ENCODE results near the gene ALAS2. TPM values are rescaled to one million over a fixed set of nuclear protein-coding genes. Genes with fewer than 3 reads are reported as not detected.

The ALAS2 gene
- total RNA-seq, 1 donor from 2014 or later: not detected

- Histone ChIP-seq H3K4me1 (ENCODE audit: insufficient read depth, low read length) (no peaks in the 10 kb centered on the region), H3K9ac (ENCODE audit: low read length) (no peak overlapping the region), H3K4me3 (ENCODE audit: insufficient read depth, low read depth, low read length) (no peak overlapping the region), H3K27me3 (ENCODE audit: insufficient read depth, low read length) (no peaks in the 10 kb centered on the region), H3K36me3 (ENCODE audit: insufficient read depth, low read length) (no peaks in the 10 kb centered on the region), H3K4me2 (ENCODE audit: low read length) (no peak overlapping the region), H3K27ac (ENCODE audit: low read depth, low read length) (no peak overlapping the region), H3K79me2 (ENCODE audit: insufficient read depth, low read length) (no peaks in the 10 kb centered on the region), H2AFZ (ENCODE audit: low read depth, low read length) (no peak overlapping the region), H3K9me3 (ENCODE audit: insufficient read depth, low read depth, low read length) (no peaks in the 10 kb centered on the region), H4K20me1 (ENCODE audit: insufficient read depth, low read length) (no peaks in the 10 kb centered on the region)
- peaks cover 4% of the 10 kb centered on the region for H3K4me1 Mint-ChIP-seq (ENCODE audit: low read depth, unreplicated experiment)
- no peak overlapping the region for H3K27ac Mint-ChIP-seq (ENCODE audit: unreplicated experiment)
- no peaks in the 10 kb centered on the region for H3K36me3 Mint-ChIP-seq (ENCODE audit: low read depth, unreplicated experiment)
- no peak for TF ChIP-seq EZH2 (IDR thresholded peaks at IDR 0.05; ENCODE audit: insufficient read depth, low read length)
- no peak for TF ChIP-seq CTCF (IDR thresholded peaks at IDR 0.05; ENCODE audit: insufficient read depth, low read depth, low read length)
- FAIRE-seq (peak; percentile 84), DNase-seq (ENCODE audit: low read depth) (no peak)
- no peak overlapping the region for H3K4me3 Mint-ChIP-seq (ENCODE audit: unreplicated experiment)
- H3K9me3 Mint-ChIP-seq (ENCODE audit: unreplicated experiment): no peaks in the 10 kb centered on the region
- H3K27me3 Mint-ChIP-seq (ENCODE audit: low read depth, unreplicated experiment): no peaks in the 10 kb centered on the region
These were observed 51.3 kb downstream of the ALAS2 start for GRCh38 chrX:54979432-54979831.

- Mint-ChIP-seq H3K27ac (ENCODE audit: unreplicated experiment) (no peak overlapping the region), H3K9me3 (ENCODE audit: unreplicated experiment) (no peaks in the 10 kb centered on the region), H3K4me1 (ENCODE audit: low read depth, unreplicated experiment) (peaks cover 4% of the 10 kb centered on the region), H3K4me3 (ENCODE audit: unreplicated experiment) (no peak overlapping the region), H3K27me3 (ENCODE audit: low read depth, unreplicated experiment) (no peaks in the 10 kb centered on the region), H3K36me3 (ENCODE audit: low read depth, unreplicated experiment) (no peaks in the 10 kb centered on the region)
- Histone ChIP-seq H3K9ac (ENCODE audit: low read length) (no peak overlapping the region), H3K27ac (ENCODE audit: low read depth, low read length) (no peak overlapping the region), H3K4me1 (ENCODE audit: insufficient read depth, low read length) (no peaks in the 10 kb centered on the region), H3K27me3 (ENCODE audit: insufficient read depth, low read length) (no peaks in the 10 kb centered on the region), H3K79me2 (ENCODE audit: insufficient read depth, low read length) (no peaks in the 10 kb centered on the region), H3K9me3 (ENCODE audit: insufficient read depth, low read depth, low read length) (no peaks in the 10 kb centered on the region), H3K36me3 (ENCODE audit: insufficient read depth, low read length) (no peaks in the 10 kb centered on the region), H4K20me1 (ENCODE audit: insufficient read depth, low read length) (no peaks in the 10 kb centered on the region), H2AFZ (ENCODE audit: low read depth, low read length) (no peak overlapping the region), H3K4me3 (ENCODE audit: insufficient read depth, low read depth, low read length) (no peak overlapping the region), H3K4me2 (ENCODE audit: low read length) (no peak overlapping the region)
- peak; percentile 17 for FAIRE-seq
- TF ChIP-seq CTCF (IDR thresholded peaks at IDR 0.05; ENCODE audit: insufficient read depth, low read depth, low read length) (peak; percentile 9), EZH2 (IDR thresholded peaks at IDR 0.05; ENCODE audit: insufficient read depth, low read length) (no peak)
- DNase-seq (ENCODE audit: low read depth): peak; percentile 57
These were observed 52.3 kb downstream of the ALAS2 start for GRCh38 chrX:54978448-54978847.

GRCh38 chrX:54977387-54977786, 53.4 kb downstream of the ALAS2 start:
- Histone ChIP-seq H3K9me3 (ENCODE audit: insufficient read depth, low read depth, low read length) (no peaks in the 10 kb centered on the region), H3K27me3 (ENCODE audit: insufficient read depth, low read length) (no peaks in the 10 kb centered on the region), H4K20me1 (ENCODE audit: insufficient read depth, low read length) (no peaks in the 10 kb centered on the region), H3K36me3 (ENCODE audit: insufficient read depth, low read length) (no peaks in the 10 kb centered on the region), H3K4me2 (ENCODE audit: low read length) (no peak overlapping the region), H3K27ac (ENCODE audit: low read depth, low read length) (no peak overlapping the region), H3K9ac (ENCODE audit: low read length) (no peak overlapping the region), H2AFZ (ENCODE audit: low read depth, low read length) (no peak overlapping the region), H3K79me2 (ENCODE audit: insufficient read depth, low read length) (no peaks in the 10 kb centered on the region), H3K4me3 (ENCODE audit: insufficient read depth, low read depth, low read length) (no peak overlapping the region), H3K4me1 (ENCODE audit: insufficient read depth, low read length) (no peaks in the 10 kb centered on the region)
- TF ChIP-seq CTCF (IDR thresholded peaks at IDR 0.05; ENCODE audit: insufficient read depth, low read depth, low read length) (no peak), EZH2 (IDR thresholded peaks at IDR 0.05; ENCODE audit: insufficient read depth, low read length) (no peak)
- H3K4me1 Mint-ChIP-seq (ENCODE audit: low read depth, unreplicated experiment): peaks cover 4% of the 10 kb centered on the region
- H3K36me3 Mint-ChIP-seq (ENCODE audit: low read depth, unreplicated experiment): no peaks in the 10 kb centered on the region
- FAIRE-seq (no peak), DNase-seq (ENCODE audit: low read depth) (no peak)
- H3K4me3 Mint-ChIP-seq (ENCODE audit: unreplicated experiment): no peak overlapping the region
- H3K9me3 Mint-ChIP-seq (ENCODE audit: unreplicated experiment): no peaks in the 10 kb centered on the region
- no peak overlapping the region for H3K27ac Mint-ChIP-seq (ENCODE audit: unreplicated experiment)
- H3K27me3 Mint-ChIP-seq (ENCODE audit: low read depth, unreplicated experiment): no peaks in the 10 kb centered on the region

Data from astrocyte (in vitro differentiated cells and primary cell).